A549 treated with AZD2906 at 1 μM for 4 hours (cell line): ENCODE data around the gene POTEB3. TPM values are rescaled to one million over a fixed set of nuclear protein-coding genes. Genes with fewer than 3 reads are reported as not detected.

Experiments
- total RNA-seq: library from RNA; stranded (reverse); fragments of 200-300 nt; extraction: Qiagen RNA extraction; gene quantifications from 5 replicates; pipeline ENCODE4 v1.2.3, GENCODE V29; 2022

Gene POTEB3
- not detected in 5 replicates for total RNA-seq

DNA sequence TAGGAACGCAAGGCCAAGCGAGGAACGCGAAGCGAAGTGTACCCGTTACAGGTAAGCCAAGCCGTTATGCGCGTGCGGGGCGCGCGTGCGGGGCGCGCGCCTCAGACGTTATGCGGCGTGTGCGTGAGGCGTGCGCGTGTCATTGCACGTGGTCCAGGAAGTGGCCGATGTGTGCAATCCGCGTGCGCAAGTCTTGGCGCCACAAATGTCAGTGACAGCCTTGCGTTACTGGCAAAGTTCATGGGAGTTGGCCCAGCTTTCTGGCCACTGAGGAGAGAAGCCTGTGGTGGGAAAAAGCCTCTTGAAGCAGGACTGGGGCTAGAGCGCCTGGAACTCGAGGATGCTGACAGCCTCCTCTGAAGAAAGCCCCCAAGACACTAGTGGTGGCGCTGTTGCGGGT lies at the start of gene POTEB3:
TSS of gene POTEB3 (minus strand) at position 101 of the 400 bp plus-strand sequence. CDS start 488 bp downstream, outside the sequence.

